Immature natural killer cell (primary cell): Measurements from ENCODE around the gene VKORC1. TPM values are rescaled to one million over a fixed set of nuclear protein-coding genes. Genes with fewer than 3 reads are reported as not detected.
A peak's percentile ranks its signal among the peaks of the same experiment; 100 is the strongest.

Experiments used
- DNase-seq, 3 donors: peaks; one replicate each; pipeline ENCODE4 v3.0.0; 2022; ENCODE audit warnings: mixed read lengths in 1 of 3
- H3K27ac Mint-ChIP-seq, 6 donors: one replicate each; pipeline ENCODE4 v1.8.0; 2020; ENCODE audit warnings: mixed read lengths in 6 of 6, mild to moderate bottlenecking in 5 of 6, inconsistent platforms in 4 of 6, moderate library complexity in 3 of 6
- H3K27me3 Mint-ChIP-seq, 3 donors: one replicate each; pipeline ENCODE4 v1.8.0; 2020 to 2021; ENCODE audit warnings: low read depth in 3 of 3, mild to moderate bottlenecking in 3 of 3, mixed read lengths in 3 of 3, moderate library complexity in 3 of 3, inconsistent platforms in 1 of 3
- H3K36me3 Mint-ChIP-seq, 3 donors: one replicate each; pipeline ENCODE4 v1.8.0; 2020; ENCODE audit warnings: mixed read lengths in 3 of 3, inconsistent platforms in 2 of 3, mild to moderate bottlenecking in 2 of 3
- H3K4me1 Mint-ChIP-seq, 2 donors: one replicate each; pipeline ENCODE4 v1.8.0; 2020; ENCODE audit warnings: inconsistent platforms in 2 of 2, mild to moderate bottlenecking in 2 of 2, mixed read lengths in 2 of 2, moderate library complexity in 1 of 2
- H3K4me3 Mint-ChIP-seq, 5 donors: one replicate each; pipeline ENCODE4 v1.8.0; 2020; ENCODE audit warnings: mild to moderate bottlenecking in 5 of 5, mixed read lengths in 5 of 5, inconsistent platforms in 3 of 5, moderate library complexity in 3 of 5
- H3K9me3 Mint-ChIP-seq, 6 donors: one replicate each; pipeline ENCODE4 v1.8.0; 2020; ENCODE audit warnings: mild to moderate bottlenecking in 6 of 6, mixed read lengths in 6 of 6, inconsistent platforms in 4 of 6, moderate library complexity in 3 of 6
- polyA plus RNA-seq, 3 donors: library from polyadenylated mRNA; unstranded; fragments of 300-500 nt; fragmentation: Illumina TruSeq; gene quantifications; one replicate each; pipeline ENCODE4 v1.2.3, GENCODE V29; 2021

Gene VKORC1
- polyA plus RNA-seq, 3 donors from 2014 or later: 114 to 164 (median 116) TPM

- Mint-ChIP-seq H3K4me3 (no peak overlapping the region), H3K36me3 (peaks cover 0 to 15% (median 0%) of the 10 kb centered on the region in 3 donors), H3K27ac (no peak overlapping the region), H3K4me1 (no peaks in the 10 kb centered on the region), H3K27me3 (no peaks in the 10 kb centered on the region), H3K9me3 (no peaks in the 10 kb centered on the region)
- DNase-seq: no peak
These were observed 40.3 kb upstream of the VKORC1 start for GRCh38 chr16:31134625-31135534.

GRCh38 chr16:31134091-31134571 lies 39.5 kb upstream of the VKORC1 start:
- H3K36me3 Mint-ChIP-seq: peaks cover 0 to 15% (median 0%) of the 10 kb centered on the region in 3 donors
- H3K27me3 Mint-ChIP-seq: no peaks in the 10 kb centered on the region
- H3K27ac Mint-ChIP-seq: no peak overlapping the region
- H3K9me3 Mint-ChIP-seq: no peaks in the 10 kb centered on the region
- peaks cover 0 to 1% of the 10 kb centered on the region in 2 donors for H3K4me1 Mint-ChIP-seq
- H3K4me3 Mint-ChIP-seq: no peak overlapping the region
- no peak for DNase-seq

GRCh38 chr16:31133046-31133501 lies 38.5 kb upstream of the VKORC1 start:
- no peak overlapping the region for H3K4me3 Mint-ChIP-seq
- H3K27me3 Mint-ChIP-seq: no peaks in the 10 kb centered on the region
- peak overlapping the region in 1 of 6 donors; percentile 66 for H3K27ac Mint-ChIP-seq
- H3K4me1 Mint-ChIP-seq: peaks cover 6 to 10% of the 10 kb centered on the region in 2 donors
- no peaks in the 10 kb centered on the region for H3K9me3 Mint-ChIP-seq
- peaks cover 0 to 21% (median 0%) of the 10 kb centered on the region in 3 donors for H3K36me3 Mint-ChIP-seq
- DNase-seq: no peak

- Mint-ChIP-seq H3K9me3 (no peaks in the 10 kb centered on the region), H3K4me1 (peaks cover 6 to 10% of the 10 kb centered on the region in 2 donors), H3K27ac (no peak overlapping the region), H3K4me3 (no peak overlapping the region), H3K36me3 (peaks cover 0 to 21% (median 0%) of the 10 kb centered on the region in 3 donors), H3K27me3 (no peaks in the 10 kb centered on the region)
- no peak for DNase-seq
These were observed 37.8 kb upstream of the VKORC1 start for GRCh38 chr16:31132303-31132979.

- Mint-ChIP-seq H3K4me3 (no peak overlapping the region), H3K27ac (no peak overlapping the region), H3K4me1 (peaks cover 6 to 10% of the 10 kb centered on the region in 2 donors), H3K27me3 (no peaks in the 10 kb centered on the region), H3K9me3 (no peaks in the 10 kb centered on the region), H3K36me3 (peaks cover 0 to 21% (median 0%) of the 10 kb centered on the region in 3 donors)
- DNase-seq: no peak
These were observed 37.3 kb upstream of the VKORC1 start for GRCh38 chr16:31131841-31132271.

- H3K4me1 Mint-ChIP-seq: peaks cover 6 to 10% of the 10 kb centered on the region in 2 donors
- peaks cover 0 to 22% (median under 1%) of the 10 kb centered on the region in 3 donors for H3K36me3 Mint-ChIP-seq
- no peak overlapping the region for H3K27ac Mint-ChIP-seq
- DNase-seq: no peak
- H3K27me3 Mint-ChIP-seq: peaks cover 0 to under 1% (median 0%) of the 10 kb centered on the region in 3 donors
- H3K4me3 Mint-ChIP-seq: no peak overlapping the region
- no peaks in the 10 kb centered on the region for H3K9me3 Mint-ChIP-seq
These were observed 36.8 kb upstream of the VKORC1 start for GRCh38 chr16:31131416-31131815.

GRCh38 chr16:31130899-31131298 lies 36.3 kb upstream of the VKORC1 start:
- H3K4me3 Mint-ChIP-seq: no peak overlapping the region
- no peak overlapping the region for H3K27ac Mint-ChIP-seq
- H3K9me3 Mint-ChIP-seq: no peaks in the 10 kb centered on the region
- peaks cover 4 to 27% (median 6%) of the 10 kb centered on the region in 3 donors for H3K36me3 Mint-ChIP-seq
- no peak for DNase-seq
- peaks cover 0 to 1% (median 0%) of the 10 kb centered on the region in 3 donors for H3K27me3 Mint-ChIP-seq
- H3K4me1 Mint-ChIP-seq: peaks cover 6 to 10% of the 10 kb centered on the region in 2 donors

GRCh38 chr16:31130336-31130891 lies 35.8 kb upstream of the VKORC1 start:
- H3K4me3 Mint-ChIP-seq: no peak overlapping the region
- peaks cover 6 to 10% of the 10 kb centered on the region in 2 donors for H3K4me1 Mint-ChIP-seq
- peaks cover 7 to 30% (median 8%) of the 10 kb centered on the region in 3 donors for H3K36me3 Mint-ChIP-seq
- no peak overlapping the region for H3K27ac Mint-ChIP-seq
- DNase-seq: no peak
- no peaks in the 10 kb centered on the region for H3K9me3 Mint-ChIP-seq
- H3K27me3 Mint-ChIP-seq: peaks cover 0 to 1% (median 0%) of the 10 kb centered on the region in 3 donors

- peaks cover 7 to 30% (median 8%) of the 10 kb centered on the region in 3 donors for H3K36me3 Mint-ChIP-seq
- H3K9me3 Mint-ChIP-seq: no peaks in the 10 kb centered on the region
- no peak overlapping the region for H3K4me3 Mint-ChIP-seq
- H3K27ac Mint-ChIP-seq: peak overlapping the region in 1 of 6 donors; percentile 32
- DNase-seq: no peak
- peaks cover 0 to 1% (median 0%) of the 10 kb centered on the region in 3 donors for H3K27me3 Mint-ChIP-seq
- peaks cover 6 to 10% of the 10 kb centered on the region in 2 donors for H3K4me1 Mint-ChIP-seq
These were observed 35.2 kb upstream of the VKORC1 start for GRCh38 chr16:31129568-31130335.

GRCh38 chr16:31128711-31129567 lies 34.3 kb upstream of the VKORC1 start:
- Mint-ChIP-seq H3K4me3 (peak overlapping the region in 1 of 5 donors; percentile 3), H3K9me3 (no peaks in the 10 kb centered on the region), H3K27ac (peak overlapping the region in 4 of 6 donors; percentile 78 to 82 (median 80)), H3K27me3 (peaks cover 0 to 1% (median 0%) of the 10 kb centered on the region in 3 donors), H3K36me3 (peaks cover 7 to 32% (median 11%) of the 10 kb centered on the region in 3 donors), H3K4me1 (peaks cover 6 to 10% of the 10 kb centered on the region in 2 donors)
- DNase-seq: no peak

GRCh38 chr16:31127182-31127581 lies 32.6 kb upstream of the VKORC1 start:
- H3K27ac Mint-ChIP-seq: no peak overlapping the region
- H3K4me3 Mint-ChIP-seq: no peak overlapping the region
- H3K36me3 Mint-ChIP-seq: peaks cover 7 to 27% (median 13%) of the 10 kb centered on the region in 3 donors
- peaks cover 0 to 1% (median 0%) of the 10 kb centered on the region in 3 donors for H3K27me3 Mint-ChIP-seq
- peaks cover 6 to 10% of the 10 kb centered on the region in 2 donors for H3K4me1 Mint-ChIP-seq
- no peaks in the 10 kb centered on the region for H3K9me3 Mint-ChIP-seq
- DNase-seq: no peak

GRCh38 chr16:31125844-31126243 lies 31.2 kb upstream of the VKORC1 start:
- peaks cover 0 to 4% (median 0%) of the 10 kb centered on the region in 3 donors for H3K27me3 Mint-ChIP-seq
- DNase-seq: no peak
- peak overlapping the region in 1 of 6 donors; percentile 50 for H3K27ac Mint-ChIP-seq
- peaks cover 11 to 35% (median 13%) of the 10 kb centered on the region in 3 donors for H3K36me3 Mint-ChIP-seq
- no peaks in the 10 kb centered on the region for H3K9me3 Mint-ChIP-seq
- no peak overlapping the region for H3K4me3 Mint-ChIP-seq
- H3K4me1 Mint-ChIP-seq: peaks cover 6 to 10% of the 10 kb centered on the region in 2 donors
